HG02571 (cell line): ENCODE measurements around the gene KRTAP1-1.
"Not testable (repeated sequence)": the region's sequence is repeated elsewhere in the genome, so short reads cannot be mapped to it uniquely, and the experiment has no call there.

ENCODE experiments used
- ATAC-seq: cut with Tn5 transposase; IDR thresholded peaks from one replicate; pipeline ENCODE4 v1.9.1; 2021; ENCODE audit warnings: mild to moderate bottlenecking, moderate library complexity; ENCODE audit not compliant: unreplicated experiment

Gene KRTAP1-1

GRCh38 chr17:41040783-41041571 lies at the start of gene KRTAP1-1:
TSS of gene KRTAP1-1 (minus strand) at chr17:41041450. CDS start at chr17:41041397, 53 bp downstream.
- ATAC-seq = not testable (repeated sequence)

GRCh38 chr17:41088760-41089352 lies 47.6 kb upstream of the KRTAP1-1 start:
- ATAC-seq = not testable (repeated sequence)

GRCh38 chr17:41084100-41084856 lies 43.0 kb upstream of the KRTAP1-1 start, which contains the start of gene KRTAP4-7:
TSS of gene KRTAP4-7 (plus strand) at chr17:41084150. CDS start at chr17:41084207, 57 bp downstream.
- not testable (repeated sequence) for ATAC-seq

- not testable (repeated sequence) for ATAC-seq
Observed at GRCh38 chr17:41083427-41083826, 42.2 kb upstream of the KRTAP1-1 start.

- ATAC-seq = no peak
Observed at GRCh38 chr17:41082626-41083025, 41.4 kb upstream of the KRTAP1-1 start.

GRCh38 chr17:41076788-41077187 lies 35.5 kb upstream of the KRTAP1-1 start:
- ATAC-seq = no peak

- ATAC-seq = no peak
Observed at GRCh38 chr17:41073676-41074075, 32.4 kb upstream of the KRTAP1-1 start.

GRCh38 chr17:41071606-41072360 lies 30.5 kb upstream of the KRTAP1-1 start:
- no peak for ATAC-seq

GRCh38 chr17:41069031-41069430 lies 27.8 kb upstream of the KRTAP1-1 start:
- ATAC-seq = no peak

GRCh38 chr17:41067281-41067680 lies 26.0 kb upstream of the KRTAP1-1 start:
- ATAC-seq = no peak

GRCh38 chr17:41065829-41066624 lies 24.8 kb upstream of the KRTAP1-1 start, which contains the start of gene KRTAP2-4:
TSS of gene KRTAP2-4 (minus strand) at chr17:41065879. CDS start at chr17:41065845, 34 bp downstream.
- no peak for ATAC-seq

GRCh38 chr17:41065016-41065689 lies 23.9 kb upstream of the KRTAP1-1 start:
- ATAC-seq = not testable (repeated sequence)

- no peak for ATAC-seq
Observed at GRCh38 chr17:41064301-41064700, 23.1 kb upstream of the KRTAP1-1 start.

GRCh38 chr17:41063449-41063848 lies 22.2 kb upstream of the KRTAP1-1 start:
- no peak for ATAC-seq

GRCh38 chr17:41061964-41062363 lies 20.7 kb upstream of the KRTAP1-1 start:
- ATAC-seq = no peak

- no peak for ATAC-seq
Observed at GRCh38 chr17:41060052-41060604, 18.9 kb upstream of the KRTAP1-1 start, which contains the start of gene KRTAP2-3. TSS of gene KRTAP2-3 (minus strand) at chr17:41060114. CDS start at chr17:41060050, 64 bp downstream.

GRCh38 chr17:41059276-41060051 lies 18.2 kb upstream of the KRTAP1-1 start:
- ATAC-seq = not testable (repeated sequence)

GRCh38 chr17:41058741-41059140 lies 17.5 kb upstream of the KRTAP1-1 start:
- no peak for ATAC-seq
